ENCODE data around the gene GLOD5.

Gene GLOD5

DNA sequence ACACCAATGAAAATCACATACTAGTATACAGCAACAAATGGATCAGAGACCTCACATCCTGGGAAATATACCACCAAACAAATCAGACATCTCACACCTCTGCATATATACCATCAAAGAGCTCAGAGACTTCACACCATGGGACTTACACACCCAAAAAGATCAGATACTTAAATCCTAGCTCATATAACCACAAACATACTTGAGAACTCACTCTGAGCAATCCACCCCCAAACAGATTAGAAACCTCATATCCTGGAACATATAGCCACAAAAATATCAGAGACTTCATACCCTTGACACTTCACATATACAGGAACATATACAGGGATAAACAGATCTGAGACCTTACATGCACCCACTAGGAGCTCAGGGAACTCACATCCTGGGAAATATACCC is 32.9 kb upstream of the GLOD5 start:
- no peak overlapping the region for H3K27ac ChIP-seq

DNA sequence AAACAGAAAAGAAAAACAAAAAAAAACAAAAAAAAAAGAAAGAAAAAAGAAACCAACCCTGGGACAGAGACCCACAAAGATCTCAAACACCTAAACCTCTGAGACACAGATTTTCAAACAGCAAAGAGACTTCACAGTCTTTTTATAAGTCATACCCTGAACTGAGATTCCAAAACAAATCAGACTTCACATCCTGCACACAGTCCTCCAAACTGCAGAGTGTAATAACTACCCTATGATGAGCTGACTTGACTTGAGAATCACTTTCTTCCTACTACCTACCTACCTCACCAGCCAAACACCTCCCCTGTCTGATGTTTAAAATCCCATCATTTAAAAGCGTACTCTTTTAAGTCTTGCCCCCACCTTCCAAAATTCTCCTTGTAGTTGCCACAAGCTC is 25.2 kb upstream of the GLOD5 start:
- Histone ChIP-seq H3K27ac (no peak overlapping the region), H3K9me3 (no peaks in the 10 kb centered on the region), H3K27me3 (no peaks in the 10 kb centered on the region), H3K4me3 (ENCODE audit: low read depth in 1 of 2, low read length in 1 of 2) (no peak overlapping the region), H3K4me1 (ENCODE audit: control insufficient read depth in 1 of 2, insufficient read depth in 1 of 2, low read depth in 1 of 2, low read length in 1 of 2) (peaks cover 9 to 13% of the 10 kb centered on the region in 2 experiments), H3K36me3 (no peaks in the 10 kb centered on the region)
- TF ChIP-seq, protein P1, sequence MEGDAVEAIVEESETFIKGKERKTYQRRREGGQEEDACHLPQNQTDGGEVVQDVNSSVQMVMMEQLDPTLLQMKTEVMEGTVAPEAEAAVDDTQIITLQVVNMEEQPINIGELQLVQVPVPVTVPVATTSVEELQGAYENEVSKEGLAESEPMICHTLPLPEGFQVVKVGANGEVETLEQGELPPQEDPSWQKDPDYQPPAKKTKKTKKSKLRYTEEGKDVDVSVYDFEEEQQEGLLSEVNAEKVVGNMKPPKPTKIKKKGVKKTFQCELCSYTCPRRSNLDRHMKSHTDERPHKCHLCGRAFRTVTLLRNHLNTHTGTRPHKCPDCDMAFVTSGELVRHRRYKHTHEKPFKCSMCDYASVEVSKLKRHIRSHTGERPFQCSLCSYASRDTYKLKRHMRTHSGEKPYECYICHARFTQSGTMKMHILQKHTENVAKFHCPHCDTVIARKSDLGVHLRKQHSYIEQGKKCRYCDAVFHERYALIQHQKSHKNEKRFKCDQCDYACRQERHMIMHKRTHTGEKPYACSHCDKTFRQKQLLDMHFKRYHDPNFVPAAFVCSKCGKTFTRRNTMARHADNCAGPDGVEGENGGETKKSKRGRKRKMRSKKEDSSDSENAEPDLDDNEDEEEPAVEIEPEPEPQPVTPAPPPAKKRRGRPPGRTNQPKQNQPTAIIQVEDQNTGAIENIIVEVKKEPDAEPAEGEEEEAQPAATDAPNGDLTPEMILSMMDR (IDR thresholded peaks at IDR 0.05), result no peak

More for the DNA sequence above, 32.9 kb upstream of the GLOD5 start:
- no peaks in the 10 kb centered on the region for H3K27me3 ChIP-seq
- no peak overlapping the region for H3K4me3 ChIP-seq (ENCODE audit: low read depth in 1 of 2, low read length in 1 of 2)
- no peaks in the 10 kb centered on the region for H3K4me1 ChIP-seq (ENCODE audit: control insufficient read depth in 1 of 2, insufficient read depth in 1 of 2, low read depth in 1 of 2, low read length in 1 of 2)
- H3K9me3 ChIP-seq, result no peaks in the 10 kb centered on the region
- H3K36me3 ChIP-seq, result no peaks in the 10 kb centered on the region
- TF ChIP-seq, protein P1 (IDR thresholded peaks at IDR 0.05), result no peak

DNA sequence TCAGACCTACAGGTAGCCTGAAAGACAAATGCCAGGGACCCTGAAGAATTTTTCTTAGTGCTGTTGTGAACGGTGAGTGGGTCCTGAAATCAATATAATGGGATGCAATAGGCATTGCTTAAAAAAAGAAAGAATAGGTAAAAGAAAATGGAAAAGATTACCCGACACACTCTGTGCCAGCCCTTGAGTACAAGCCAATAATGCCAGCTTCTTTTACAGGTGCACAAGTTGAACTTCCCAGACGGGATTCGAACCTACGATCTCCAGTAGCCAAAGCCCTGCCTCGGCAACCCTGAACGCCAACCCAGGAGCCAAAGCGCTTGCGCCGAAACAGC is 24.7 kb upstream of the GLOD5 start:
- TF ChIP-seq, protein P1 (IDR thresholded peaks at IDR 0.05), result no peak
- Histone ChIP-seq H3K4me3 (ENCODE audit: low read depth in 1 of 2, low read length in 1 of 2) (peak overlapping the region; percentile 55 to 67), H3K36me3 (no peaks in the 10 kb centered on the region), H3K27ac (peak overlapping the region; percentile 93), H3K9me3 (no peaks in the 10 kb centered on the region), H3K4me1 (ENCODE audit: control insufficient read depth in 1 of 2, insufficient read depth in 1 of 2, low read depth in 1 of 2, low read length in 1 of 2) (peaks cover 9 to 13% of the 10 kb centered on the region in 2 experiments), H3K27me3 (no peaks in the 10 kb centered on the region)

- H3K4me1 ChIP-seq (ENCODE audit: control insufficient read depth in 1 of 2, insufficient read depth in 1 of 2, low read depth in 1 of 2, low read length in 1 of 2), result peaks cover 9 to 13% of the 10 kb centered on the region in 2 experiments
- TF ChIP-seq, protein P1 (IDR thresholded peaks at IDR 0.05), result no peak
- H3K27me3 ChIP-seq, result no peaks in the 10 kb centered on the region
- H3K36me3 ChIP-seq, result no peaks in the 10 kb centered on the region
- H3K4me3 ChIP-seq (ENCODE audit: low read depth in 1 of 2, low read length in 1 of 2), result peak overlapping the region; percentile 55 to 67
- H3K9me3 ChIP-seq, result no peaks in the 10 kb centered on the region
- peak overlapping the region; percentile 93 for H3K27ac ChIP-seq
Measured at GRCh38 chrX:48737213-48737938, 24.2 kb upstream of the GLOD5 start.

DNA sequence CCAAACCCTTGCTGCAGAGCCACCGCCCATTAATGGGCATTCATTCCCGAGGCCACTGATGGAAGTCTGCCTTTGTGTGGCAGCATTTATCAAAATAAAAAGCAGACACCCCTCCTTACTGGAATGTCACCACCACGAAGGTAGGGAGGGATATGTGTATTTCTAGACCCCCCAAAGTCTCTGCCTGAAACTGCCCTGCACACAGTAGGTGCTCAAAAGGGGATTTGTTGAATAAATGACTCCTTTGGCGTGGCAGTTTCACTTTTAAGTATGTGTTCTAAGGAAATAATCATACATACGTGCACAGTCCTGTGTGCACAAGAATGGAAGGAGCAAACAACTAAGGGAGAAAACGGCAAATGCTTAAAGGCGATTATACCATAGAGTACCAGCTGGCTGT is 23.6 kb upstream of the GLOD5 start:
- peaks cover 9 to 13% of the 10 kb centered on the region in 2 experiments for H3K4me1 ChIP-seq (ENCODE audit: control insufficient read depth in 1 of 2, insufficient read depth in 1 of 2, low read depth in 1 of 2, low read length in 1 of 2)
- H3K27me3 ChIP-seq, result no peaks in the 10 kb centered on the region
- H3K27ac ChIP-seq, result peak overlapping the region; percentile 93
- H3K4me3 ChIP-seq (ENCODE audit: low read depth in 1 of 2, low read length in 1 of 2), result peak overlapping the region; percentile 55 to 67
- TF ChIP-seq, protein P1 (IDR thresholded peaks at IDR 0.05), result no peak
- H3K9me3 ChIP-seq, result no peaks in the 10 kb centered on the region
- H3K36me3 ChIP-seq, result no peaks in the 10 kb centered on the region
